Measurements from ENCODE around the gene GNA14. TPM values are rescaled to one million over a fixed set of nuclear protein-coding genes. Genes with fewer than 3 reads are reported as not detected.

Gene GNA14
- total RNA-seq, 2 experiments from 2014 or later: not detected

DNA sequence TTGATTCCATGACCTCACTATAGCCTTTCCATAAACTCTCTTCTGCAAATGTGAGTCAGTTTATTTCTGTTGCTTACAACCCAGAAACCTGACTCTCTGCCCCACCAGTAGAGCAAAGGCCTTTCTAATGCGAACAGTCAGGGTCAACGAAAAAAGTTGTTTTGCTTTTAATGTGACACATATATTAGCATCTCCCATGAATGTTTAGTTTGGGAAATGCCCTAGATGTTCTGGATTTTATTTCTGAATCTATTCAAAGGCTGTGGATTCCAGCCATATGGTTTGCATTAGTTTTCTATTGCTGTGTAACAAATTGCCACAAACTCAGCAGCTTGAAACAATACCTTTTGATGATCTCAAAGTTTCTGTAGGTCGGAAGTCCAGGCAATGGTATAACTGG lies 193.5 kb downstream of the GNA14 start:
- ChIA-PET POLR2A (interaction anchor here (0.7 to 1.6 kb wide), 2 partner anchors 21 to 712 kb away, joined by 3 to 6 read pairs; no protein-coding TSS in a partner anchor), CTCF (no interaction called here)
- Mint-ChIP-seq H3K36me3 (ENCODE audit: low read depth) (no peaks in the 10 kb centered on the region), H3K27me3 (no peaks in the 10 kb centered on the region), H3K4me3 (no peak overlapping the region), H3K27ac (no peak overlapping the region), H3K4me1 (ENCODE audit: low read depth) (peaks cover 29% of the 10 kb centered on the region), H3K9me3 (no peaks in the 10 kb centered on the region)
- Histone ChIP-seq H3K9me3 (ENCODE audit: control insufficient read depth in 1 of 2, insufficient read depth in 1 of 2, low read length in 2 of 2) (no peaks in the 10 kb centered on the region), H3K4me1 (ENCODE audit: insufficient read depth, low read length) (peaks cover 8% of the 10 kb centered on the region), H3K36me3 (ENCODE audit: insufficient read depth, low read length) (no peaks in the 10 kb centered on the region), H3K27ac (ENCODE audit: low read depth in 1 of 2, low read length in 2 of 2) (no peak overlapping the region), H3K27me3 (ENCODE audit: control insufficient read depth in 1 of 2, insufficient read depth in 2 of 2, low read length in 2 of 2) (no peaks in the 10 kb centered on the region), H3K4me3 (ENCODE audit: low read length) (no peak overlapping the region)
- no peak for TF ChIP-seq CTCF (IDR thresholded peaks at IDR 0.05)
- ATAC-seq (ENCODE audit: poor library complexity): no peak
- intact Hi-C loops (cut with DNase I, micrococcal nuclease): loop anchor here (5.0 to 10.0 kb wide), 3 partner anchors 300 to 760 kb away; no protein-coding TSS in a partner anchor
- DNase-seq: no peak

GRCh38 chr9:77453825-77454647 lies 194.1 kb downstream of the GNA14 start:
- peaks cover 8% of the 10 kb centered on the region for H3K4me1 ChIP-seq (ENCODE audit: insufficient read depth, low read length)
- Mint-ChIP-seq H3K27ac (peak overlapping the region; percentile 28), H3K4me3 (peak overlapping the region; percentile 84), H3K36me3 (ENCODE audit: low read depth) (no peaks in the 10 kb centered on the region), H3K9me3 (no peaks in the 10 kb centered on the region), H3K27me3 (no peaks in the 10 kb centered on the region), H3K4me1 (ENCODE audit: low read depth) (peaks cover 29% of the 10 kb centered on the region)
- H3K27me3 ChIP-seq (ENCODE audit: control insufficient read depth in 1 of 2, insufficient read depth in 2 of 2, low read length in 2 of 2): no peaks in the 10 kb centered on the region
- POLR2A ChIA-PET: interaction anchor here (0.6 to 1.6 kb wide), 3 partner anchors 22 to 712 kb away, joined by 3 to 6 read pairs (median 5); no protein-coding TSS in a partner anchor
- peak in 1 of 14 experiments; percentile 4 for DNase-seq
- intact Hi-C loops (cut with DNase I, micrococcal nuclease): loop anchor here (10.0 kb wide), 2 partner anchors 301 to 761 kb away; no protein-coding TSS in a partner anchor
- no peak for ATAC-seq (ENCODE audit: poor library complexity)
- no peaks in the 10 kb centered on the region for H3K9me3 ChIP-seq (ENCODE audit: control insufficient read depth in 1 of 2, insufficient read depth in 1 of 2, low read length in 2 of 2)
- TF ChIP-seq CTCF (IDR thresholded peaks at IDR 0.05): no peak
- H3K4me3 ChIP-seq (ENCODE audit: low read length): peak overlapping the region; percentile 26
- CTCF ChIA-PET: interaction anchor here (1.0 to 1.6 kb wide), 2 partner anchors 11 to 20 kb away, joined by 3 to 4 read pairs; no protein-coding TSS in a partner anchor
- H3K36me3 ChIP-seq (ENCODE audit: insufficient read depth, low read length): no peaks in the 10 kb centered on the region
- no peak overlapping the region for H3K27ac ChIP-seq (ENCODE audit: low read depth in 1 of 2, low read length in 2 of 2)

- H3K36me3 ChIP-seq (ENCODE audit: insufficient read depth, low read length): no peaks in the 10 kb centered on the region
- ChIA-PET POLR2A (no interaction called here), CTCF (no interaction called here)
- no peak for TF ChIP-seq CTCF (IDR thresholded peaks at IDR 0.05)
- no peaks in the 10 kb centered on the region for H3K9me3 ChIP-seq (ENCODE audit: control insufficient read depth in 1 of 2, insufficient read depth in 1 of 2, low read length in 2 of 2)
- no peak overlapping the region for H3K27ac ChIP-seq (ENCODE audit: low read depth in 1 of 2, low read length in 2 of 2)
- no peak for ATAC-seq (ENCODE audit: poor library complexity)
- no peak overlapping the region for H3K4me3 ChIP-seq (ENCODE audit: low read length)
- Mint-ChIP-seq H3K9me3 (no peaks in the 10 kb centered on the region), H3K36me3 (ENCODE audit: low read depth) (no peaks in the 10 kb centered on the region), H3K27me3 (no peaks in the 10 kb centered on the region), H3K27ac (no peak overlapping the region), H3K4me1 (ENCODE audit: low read depth) (peaks cover 19% of the 10 kb centered on the region), H3K4me3 (no peak overlapping the region)
- H3K27me3 ChIP-seq (ENCODE audit: control insufficient read depth in 1 of 2, insufficient read depth in 2 of 2, low read length in 2 of 2): peaks cover 0 to 4% of the 10 kb centered on the region in 2 experiments
- peaks cover 8% of the 10 kb centered on the region for H3K4me1 ChIP-seq (ENCODE audit: insufficient read depth, low read length)
- intact Hi-C loops (cut with DNase I, micrococcal nuclease): loop anchor here (10.0 kb wide), 2 partner anchors 303 to 763 kb away; no protein-coding TSS in a partner anchor
- DNase-seq: no peak
Observed at GRCh38 chr9:77451507-77451906, 196.6 kb downstream of the GNA14 start.

All from CD4-positive, alpha-beta T cell (primary cell).